DMS114 treated with DMSO at 0.1 percent for 48 hours (cell line): Measurements from ENCODE around the gene ROR1.

Source experiments
- DNase-seq: peaks from one replicate; lab custom pipeline; 2025; ENCODE audit not compliant: unreplicated experiment; lab: John Stamatoyannopoulos, UW

Gene ROR1

GRCh38 chr1:63854091-63854490 lies 80.3 kb downstream of the ROR1 start:
- no peak for DNase-seq

GRCh38 chr1:63855942-63856341 lies 82.1 kb downstream of the ROR1 start:
- DNase-seq: no peak

- DNase-seq: no peak
Measured at GRCh38 chr1:63856924-63857323, 83.1 kb downstream of the ROR1 start.

- DNase-seq: no peak
Measured at GRCh38 chr1:63857478-63857877, 83.7 kb downstream of the ROR1 start.

- DNase-seq: no peak
Measured at GRCh38 chr1:63858153-63858552, 84.3 kb downstream of the ROR1 start.

GRCh38 chr1:63859480-63860275 lies 85.9 kb downstream of the ROR1 start:
- DNase-seq: no peak

- DNase-seq: no peak
Measured at GRCh38 chr1:63861052-63861691, 87.4 kb downstream of the ROR1 start.

- DNase-seq: no peak
Measured at GRCh38 chr1:63863145-63863544, 89.3 kb downstream of the ROR1 start.

- DNase-seq: no peak
Measured at GRCh38 chr1:63864224-63864641, 90.4 kb downstream of the ROR1 start.

- no peak for DNase-seq
Measured at GRCh38 chr1:63865561-63865960, 91.7 kb downstream of the ROR1 start.

GRCh38 chr1:63866084-63866483 lies 92.3 kb downstream of the ROR1 start:
- DNase-seq: no peak

GRCh38 chr1:63867429-63868176 lies 93.8 kb downstream of the ROR1 start:
- no peak for DNase-seq

- DNase-seq: no peak
Measured at GRCh38 chr1:63868268-63868781, 94.5 kb downstream of the ROR1 start.

- no peak for DNase-seq
Measured at GRCh38 chr1:63870152-63870551, 96.3 kb downstream of the ROR1 start.

- DNase-seq: no peak
Measured at GRCh38 chr1:63871463-63871862, 97.6 kb downstream of the ROR1 start.

GRCh38 chr1:63873751-63874150 lies 99.9 kb downstream of the ROR1 start:
- DNase-seq: no peak

GRCh38 chr1:63874278-63874880 lies 100.6 kb downstream of the ROR1 start:
- DNase-seq: no peak

- no peak for DNase-seq
Measured at GRCh38 chr1:63875636-63876035, 101.8 kb downstream of the ROR1 start.

- no peak for DNase-seq
Measured at GRCh38 chr1:63877021-63877767, 103.4 kb downstream of the ROR1 start.

- no peak for DNase-seq
Measured at GRCh38 chr1:63877816-63878215, 104.0 kb downstream of the ROR1 start.

- no peak for DNase-seq
Measured at GRCh38 chr1:63878932-63879331, 105.1 kb downstream of the ROR1 start.
